Fibroblast of pulmonary artery (primary cell): ENCODE measurements around the gene GFER.

Experiments used
- DNase-seq: peaks from one replicate; pipeline ENCODE4 v3.0.0-alpha.2; 2010; ENCODE audit warnings: low read depth
- H3K4me3 ChIP-seq: replicated peaks from 2 replicates; pipeline ENCODE4 v1.5.1; 2011; ENCODE audit warnings: low read depth, mild to moderate bottlenecking, control low read depth, low read length, moderate library complexity
- CTCF ChIP-seq: IDR thresholded peaks from 2 replicates; pipeline ENCODE4 v1.5.1; 2011; ENCODE audit warnings: mild to moderate bottlenecking, control low read depth, low read length, inconsistent platforms; ENCODE audit errors: missing control alignments

Gene GFER

DNA sequence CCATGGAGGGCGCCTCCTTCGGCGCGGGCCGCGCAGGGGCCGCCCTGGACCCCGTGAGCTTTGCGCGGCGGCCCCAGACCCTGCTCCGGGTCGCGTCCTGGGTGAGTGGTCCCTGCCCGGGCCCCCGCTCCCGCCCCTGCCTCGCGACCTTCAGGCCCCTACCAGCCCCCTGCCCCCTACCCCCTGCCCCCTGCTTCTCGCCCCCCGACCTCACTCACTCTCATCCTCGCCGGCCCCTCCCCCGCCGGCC lies 6.0 kb downstream of the GFER start:
- DNase-seq: no peak
- TF ChIP-seq CTCF: no peak
- no peak overlapping the region for H3K4me3 ChIP-seq

DNA sequence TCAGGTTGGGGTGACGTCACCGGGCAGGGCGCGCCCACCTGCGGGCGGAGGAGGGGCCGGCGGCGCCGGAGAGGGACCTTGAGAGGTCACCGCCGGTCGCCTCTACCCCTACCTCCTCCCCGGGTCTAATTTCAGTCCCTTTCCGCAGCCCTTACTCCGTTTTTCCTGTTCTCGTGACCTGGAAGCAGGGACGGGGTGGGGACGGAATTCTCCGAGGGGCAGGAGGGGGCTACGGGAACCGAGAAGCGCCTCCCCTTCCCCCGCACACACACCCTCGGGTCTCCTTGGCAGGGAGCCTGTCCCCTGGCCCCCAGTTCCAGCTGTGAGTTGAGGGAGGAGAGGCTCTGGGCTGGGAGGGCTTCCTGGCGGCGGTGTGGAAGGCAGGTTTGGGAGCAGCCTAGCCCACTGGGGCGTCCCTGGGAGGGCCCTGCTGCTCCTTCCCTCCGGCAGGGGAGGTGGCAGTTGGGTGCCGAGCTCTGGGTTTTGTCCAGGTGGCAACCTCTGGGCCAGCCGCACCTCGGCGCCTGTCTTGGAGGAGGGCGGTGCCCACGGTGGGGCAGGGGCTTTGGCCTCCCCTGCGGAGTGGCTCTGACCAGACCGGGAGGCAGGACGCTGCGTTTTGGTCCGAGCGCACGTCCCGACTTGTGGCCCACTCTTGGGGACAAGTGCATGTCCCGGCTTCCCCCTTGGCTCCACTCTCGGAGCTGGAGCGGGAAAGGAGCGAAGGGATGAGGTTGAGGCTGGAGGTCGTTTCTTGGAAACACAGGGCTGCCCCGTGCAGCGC lies 6.5 kb downstream of the GFER start:
- TF ChIP-seq CTCF: no peak
- DNase-seq: no peak
- H3K4me3 ChIP-seq: no peak overlapping the region

DNA sequence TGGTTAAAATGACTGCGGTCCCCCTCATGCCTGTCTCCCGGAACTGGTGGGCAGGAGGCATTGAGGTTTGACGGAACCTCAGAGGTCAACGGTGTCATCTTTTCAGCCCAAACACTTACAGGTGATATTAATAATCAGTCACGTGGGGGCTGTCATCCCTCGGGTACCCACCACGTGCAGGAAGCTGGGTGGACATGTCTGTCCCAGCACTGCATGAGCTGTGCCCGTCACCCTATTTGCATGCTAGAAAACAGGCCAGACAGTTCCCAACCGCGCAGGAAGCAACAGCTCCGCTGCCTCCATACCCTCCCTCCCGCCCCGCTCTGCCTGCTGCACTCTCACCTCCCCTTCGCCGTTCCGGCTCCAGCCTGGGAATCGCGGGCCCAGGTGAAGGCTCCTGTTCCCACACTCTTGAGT lies 7.2 kb downstream of the GFER start:
- no peak for DNase-seq
- no peak for TF ChIP-seq CTCF
- H3K4me3 ChIP-seq: no peak overlapping the region

GRCh38 chr16:1991588-1991947 lies 7.6 kb downstream of the GFER start:
- no peak for TF ChIP-seq CTCF
- no peak for DNase-seq
- peak overlapping the region; percentile 22 for H3K4me3 ChIP-seq

- peak overlapping the region; percentile 22 for H3K4me3 ChIP-seq
- peak; percentile 94 for DNase-seq
- TF ChIP-seq CTCF: no peak
These were observed 8.1 kb downstream of the GFER start for GRCh38 chr16:1991948-1992703.

GRCh38 chr16:1992704-1993317 lies 8.8 kb downstream of the GFER start:
- no peak for DNase-seq
- H3K4me3 ChIP-seq: no peak overlapping the region
- TF ChIP-seq CTCF: no peak
